ENCODE data around the gene TBC1D5. TPM values are rescaled to one million over a fixed set of nuclear protein-coding genes. Genes with fewer than 3 reads are reported as not detected.

The TBC1D5 gene
- total RNA-seq, 1 experiment from 2014 or later: 26.1 TPM

- H3K9me3 Mint-ChIP-seq: no peaks in the 10 kb centered on the region
- H3K27me3 Mint-ChIP-seq (ENCODE audit: low read depth): no peaks in the 10 kb centered on the region
- H3K27ac Mint-ChIP-seq: no peak overlapping the region
- CTCF ChIA-PET: no interaction called here
- no peaks in the 10 kb centered on the region for H3K36me3 Mint-ChIP-seq
- TF ChIP-seq ARID4B (CRISPR knock-in tag; IDR thresholded peaks at IDR 0.05; ENCODE audit: borderline replicate concordance): no peak
- no peak for TF ChIP-seq ERG (CRISPR knock-in tag; IDR thresholded peaks at IDR 0.05)
- TF ChIP-seq TEAD4 (CRISPR knock-in tag; IDR thresholded peaks at IDR 0.05): no peak
- no peak for TF ChIP-seq ZBTB21 (CRISPR knock-in tag; IDR thresholded peaks at IDR 0.05; ENCODE audit: borderline replicate concordance)
- no peak for TF ChIP-seq FOXP4 (CRISPR knock-in tag; IDR thresholded peaks at IDR 0.05)
- TF ChIP-seq ZNF416 (CRISPR knock-in tag; IDR thresholded peaks at IDR 0.05): no peak
- TF ChIP-seq MYBL2 (CRISPR knock-in tag; IDR thresholded peaks at IDR 0.05): no peak
- no peak for TF ChIP-seq FOXK1 (CRISPR knock-in tag; IDR thresholded peaks at IDR 0.05)
- no peak for TF ChIP-seq E2F5 (CRISPR knock-in tag; IDR thresholded peaks at IDR 0.05)
- H3K4me3 Mint-ChIP-seq: no peak overlapping the region
- ATAC-seq: no peak
- H3K4me1 Mint-ChIP-seq: peaks cover 5% of the 10 kb centered on the region; the same call in 1 of the 2 replicates
- no peak for DNase-seq (ENCODE audit: low spot score)
- POLR2A ChIA-PET: no interaction called here
These were observed 428.3 kb downstream of the TBC1D5 start for GRCh38 chr3:17314171-17314570.

- Mint-ChIP-seq H3K4me3 (no peak overlapping the region), H3K9me3 (no peaks in the 10 kb centered on the region), H3K27me3 (ENCODE audit: low read depth) (no peaks in the 10 kb centered on the region), H3K36me3 (no peaks in the 10 kb centered on the region), H3K4me1 (peaks cover 5% of the 10 kb centered on the region; the same call in 1 of the 2 replicates), H3K27ac (no peak overlapping the region)
- ATAC-seq (no peak), DNase-seq (ENCODE audit: low spot score) (no peak)
- POLR2A ChIA-PET: no interaction called here
- CTCF ChIA-PET: no interaction called here
- TF ChIP-seq KAT7 (CRISPR knock-in tag; IDR thresholded peaks at IDR 0.05; ENCODE audit: borderline replicate concordance) (no peak), NR1H2 (CRISPR knock-in tag; IDR thresholded peaks at IDR 0.05) (no peak), ATF1 (CRISPR knock-in tag; IDR thresholded peaks at IDR 0.05) (no peak), AR (CRISPR knock-in tag; IDR thresholded peaks at IDR 0.05) (no peak), NFATC4 (CRISPR knock-in tag; IDR thresholded peaks at IDR 0.05) (no peak), GTF2I (CRISPR knock-in tag; conservative IDR thresholded peaks at IDR 0.05) (no peak), ZBTB21 (CRISPR knock-in tag; IDR thresholded peaks at IDR 0.05; ENCODE audit: borderline replicate concordance) (no peak), OVOL2 (CRISPR knock-in tag; IDR thresholded peaks at IDR 0.05; ENCODE audit: borderline replicate concordance) (no peak), CTCF (IDR thresholded peaks at IDR 0.05) (no peak), RORB (CRISPR knock-in tag; IDR thresholded peaks at IDR 0.05) (no peak), ZNF232 (CRISPR knock-in tag; IDR thresholded peaks at IDR 0.05) (no peak)
These were observed 428.7 kb downstream of the TBC1D5 start for GRCh38 chr3:17313746-17314145.

All from WTC11 (cell line).